ENCODE results near the gene GFY. TPM values are rescaled to one million over a fixed set of nuclear protein-coding genes. Genes with fewer than 3 reads are reported as not detected.

Gene GFY
- total and polyA plus RNA-seq, 9 of the 15 experiments (the other 6 are each of a cell fraction or from before 2014, with no cell fraction given), result 0.06 to 0.40 (median 0.19) TPM; not detected in 3

GRCh38 chr19:49451430-49452181 is 26.4 kb downstream of the GFY start, which contains the start of gene PIH1D1 (continued):
- TF ChIP-seq STAT5B (CRISPR knock-in tag; IDR thresholded peaks at IDR 0.05), result no peak
- peak; percentile 68 for TF ChIP-seq TAF1 (IDR thresholded peaks at IDR 0.05; ENCODE audit: control insufficient read depth, extremely low read depth, insufficient read depth, low read length, severe bottlenecking)
- 0 out of 2 replicates have a peak, but pooled peaks have one; percentile 57 for TF ChIP-seq KAT7 (CRISPR knock-in tag; IDR thresholded peaks at IDR 0.05; ENCODE audit: borderline replicate concordance)
- peak; percentile 46; the same call in 1 of the 2 replicates for TF ChIP-seq DPF2 (IDR thresholded peaks at IDR 0.05)
- TF ChIP-seq ZNF384 (IDR thresholded peaks at IDR 0.05; ENCODE audit: low read depth, low read length), result 0 out of 2 replicates have a peak, but pooled peaks have one; percentile 2
- TF ChIP-seq NBN (IDR thresholded peaks at IDR 0.05; ENCODE audit: low read depth), result peak; percentile 39; the same call in 1 of the 2 replicates
- TF ChIP-seq HLTF (IDR thresholded peaks at IDR 0.05), result no peak
- TF ChIP-seq HNRNPLL (IDR thresholded peaks at IDR 0.05; ENCODE audit: low read depth, low read length, poor library complexity, severe bottlenecking), result peak; percentile 11
- TF ChIP-seq BCOR (IDR thresholded peaks at IDR 0.05), result peak; percentile 71; the same call in 1 of the 2 replicates
- no peak for TF ChIP-seq XRCC4 (IDR thresholded peaks at IDR 0.05; ENCODE audit: extremely low read depth, insufficient read depth, insufficient read length)
- peak; percentile 98 for TF ChIP-seq ZBTB40 (IDR thresholded peaks at IDR 0.05)
- no peak for TF ChIP-seq ZBTB40 (CRISPR knock-in tag; IDR thresholded peaks at IDR 0.05)
- TF ChIP-seq ATF2 (CRISPR knock-in tag; IDR thresholded peaks at IDR 0.05), result no peak
- no peak for TF ChIP-seq CREB5 (CRISPR knock-in tag; IDR thresholded peaks at IDR 0.05)
- TF ChIP-seq KDM5B (IDR thresholded peaks at IDR 0.05; ENCODE audit: insufficient replicate concordance, low read depth, low read length), result peak; percentile 64
